NCI-H82 treated with DMSO at 0.1 percent for 48 hours (cell line): Measurements from ENCODE around the gene ARHGAP44.
A peak's percentile ranks its signal among the peaks of the same experiment; 100 is the strongest.

ENCODE experiments used
- DNase-seq: peaks from one replicate; lab custom pipeline; 2025; ENCODE audit not compliant: unreplicated experiment; lab: John Stamatoyannopoulos, UW

Gene ARHGAP44

GRCh38 chr17:12789481-12790248 is at the start of gene ARHGAP44:
Gene ARHGAP44, plus strand, starts transcription at chr17:12789498. Its CDS starts 341 bp downstream, at chr17:12789839.
- no peak for DNase-seq

- no peak for DNase-seq
These were observed 49.8 kb upstream of the ARHGAP44 start for GRCh38 chr17:12739500-12739899.

- no peak for DNase-seq
These were observed 46.3 kb upstream of the ARHGAP44 start for GRCh38 chr17:12743046-12743445.

DNA sequence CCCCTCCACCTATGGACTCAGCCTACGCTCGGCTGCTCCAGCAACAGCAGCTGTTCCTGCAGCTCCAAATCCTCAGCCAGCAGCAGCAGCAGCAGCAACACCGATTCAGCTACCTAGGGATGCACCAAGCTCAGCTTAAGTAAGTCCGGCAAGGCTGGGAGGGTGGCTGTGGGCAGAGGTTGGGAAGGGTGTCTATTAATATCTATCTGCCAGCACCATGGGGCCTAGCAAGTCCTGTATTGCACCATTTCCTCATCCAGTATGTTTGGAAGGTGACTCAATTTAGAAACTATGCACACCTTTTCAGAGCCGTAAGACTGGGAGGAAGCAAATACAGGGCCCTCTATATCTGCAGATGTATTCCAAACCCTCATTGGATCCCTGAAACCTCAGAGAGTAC is 45.0 kb upstream of the ARHGAP44 start:
- no peak for DNase-seq

GRCh38 chr17:12744786-12745185 is 44.5 kb upstream of the ARHGAP44 start:
- no peak for DNase-seq

- no peak for DNase-seq
These were observed 43.8 kb upstream of the ARHGAP44 start for GRCh38 chr17:12745486-12745885.

- no peak for DNase-seq
These were observed 32.5 kb upstream of the ARHGAP44 start for GRCh38 chr17:12756786-12757185.

GRCh38 chr17:12759090-12759489 is 30.2 kb upstream of the ARHGAP44 start:
- DNase-seq = no peak

DNA sequence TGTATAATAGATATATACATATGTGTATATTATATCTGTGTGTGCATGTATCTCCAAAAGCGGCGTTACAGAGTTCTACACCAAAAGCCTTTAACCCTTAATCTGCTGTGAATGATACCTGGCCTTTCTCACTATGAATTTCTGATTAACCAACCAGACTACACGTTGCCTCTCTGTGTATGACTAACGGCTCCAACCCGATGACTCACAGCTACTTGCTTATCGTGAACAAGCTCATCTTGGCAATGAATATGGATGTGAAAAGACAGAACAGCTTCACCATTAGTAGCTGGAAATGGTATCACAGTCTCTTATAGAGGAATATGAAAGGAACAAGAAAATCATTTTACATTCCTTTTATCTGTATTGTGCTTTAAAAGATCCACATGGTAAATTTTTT is 23.8 kb upstream of the ARHGAP44 start:
- DNase-seq = no peak

DNA sequence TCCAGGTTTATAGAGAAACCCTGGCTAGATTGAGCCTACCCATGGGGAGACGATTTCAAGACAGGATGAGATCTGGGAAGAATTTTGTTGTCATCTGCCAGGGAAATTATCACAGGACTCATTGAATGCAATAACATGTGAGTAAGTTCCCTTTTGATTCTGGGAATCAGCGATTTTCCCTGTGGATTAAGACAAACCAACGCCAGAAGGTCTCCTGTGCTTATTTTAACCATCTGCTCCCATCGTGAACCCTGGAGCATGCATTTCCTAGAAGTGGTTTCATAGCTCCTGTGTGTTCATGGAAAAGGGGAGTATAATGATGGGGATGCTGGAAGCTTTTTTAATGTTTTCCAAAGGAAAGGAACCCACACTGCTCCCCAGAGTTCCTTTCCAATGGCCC is 21.0 kb upstream of the ARHGAP44 start:
- no peak for DNase-seq

DNA sequence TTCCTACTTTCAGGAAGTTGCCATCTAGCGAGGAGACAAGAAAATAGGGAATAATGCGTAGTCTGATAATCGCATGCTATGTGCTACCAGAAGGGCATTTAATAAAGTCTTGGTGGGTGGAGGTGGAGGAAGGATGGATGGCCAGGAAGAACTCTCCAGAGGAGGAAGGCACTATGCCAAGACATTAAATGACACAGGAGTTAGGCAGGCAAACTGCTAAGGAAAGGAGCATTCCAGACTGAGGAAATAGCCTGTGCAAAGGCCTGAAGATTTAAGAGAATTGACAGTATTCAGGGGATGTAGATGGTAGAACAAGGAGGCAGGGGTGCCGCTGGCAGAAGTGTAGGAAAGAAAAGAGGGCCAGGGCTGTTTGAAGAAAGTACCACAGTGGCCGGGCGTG is 19.3 kb upstream of the ARHGAP44 start:
- no peak for DNase-seq

DNA sequence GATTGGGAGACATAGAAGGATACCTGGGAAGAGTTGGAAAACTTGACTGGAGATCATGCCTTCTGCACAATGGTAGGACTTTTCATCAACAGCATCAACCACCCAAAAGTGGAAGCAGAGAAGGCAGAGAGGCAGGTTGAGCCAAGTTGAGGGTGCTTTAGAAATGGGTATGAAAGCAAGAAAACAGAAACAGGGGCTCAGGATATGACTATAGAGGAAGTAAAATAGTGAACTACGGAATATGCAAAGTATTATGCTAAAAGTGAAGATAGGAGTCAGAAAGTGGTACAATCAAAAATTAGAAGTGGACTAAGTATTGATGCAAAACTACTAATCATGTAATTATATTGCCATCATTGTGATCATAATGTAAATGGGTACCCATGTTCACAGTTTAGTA is 16.1 kb upstream of the ARHGAP44 start:
- no peak for DNase-seq

GRCh38 chr17:12789075-12789480 is 220 bp upstream of the ARHGAP44 start:
- no peak for DNase-seq

GRCh38 chr17:12790249-12791106 is 1.2 kb downstream of the ARHGAP44 start:
- peak; percentile 12 for DNase-seq

DNA sequence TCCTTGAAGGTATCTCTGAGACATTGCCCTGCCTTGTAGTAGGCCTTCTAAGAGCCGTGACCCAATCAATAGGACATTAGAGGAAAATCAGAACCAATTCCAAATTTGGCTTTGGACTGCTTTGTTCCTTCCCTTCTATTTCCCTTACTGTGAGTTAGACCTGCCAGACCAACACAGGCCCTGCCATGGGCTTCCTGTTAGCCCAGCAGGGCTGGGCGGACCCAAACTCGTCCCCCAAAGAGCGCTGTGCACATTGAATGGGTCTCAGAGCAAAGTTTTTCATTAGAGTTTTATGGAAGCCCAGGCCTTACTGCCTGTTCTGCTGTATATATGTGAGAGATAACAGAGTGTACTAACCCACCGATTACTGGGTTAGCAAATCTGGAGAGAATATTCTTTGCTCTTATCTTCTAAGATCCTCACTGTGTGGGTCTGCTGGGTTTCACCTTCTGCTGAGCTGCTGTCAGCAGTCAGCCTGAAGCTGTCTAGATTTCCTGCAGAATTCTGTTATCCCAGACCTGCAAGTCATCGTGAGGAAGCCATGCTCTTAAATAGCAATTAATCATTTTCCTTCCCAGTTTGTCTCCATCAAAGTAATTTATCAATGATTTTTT is 5.7 kb downstream of the ARHGAP44 start:
- no peak for DNase-seq

- no peak for DNase-seq
These were observed 11.6 kb downstream of the ARHGAP44 start for GRCh38 chr17:12800855-12801365.

- DNase-seq = no peak
These were observed 17.3 kb downstream of the ARHGAP44 start for GRCh38 chr17:12806630-12807029.

DNA sequence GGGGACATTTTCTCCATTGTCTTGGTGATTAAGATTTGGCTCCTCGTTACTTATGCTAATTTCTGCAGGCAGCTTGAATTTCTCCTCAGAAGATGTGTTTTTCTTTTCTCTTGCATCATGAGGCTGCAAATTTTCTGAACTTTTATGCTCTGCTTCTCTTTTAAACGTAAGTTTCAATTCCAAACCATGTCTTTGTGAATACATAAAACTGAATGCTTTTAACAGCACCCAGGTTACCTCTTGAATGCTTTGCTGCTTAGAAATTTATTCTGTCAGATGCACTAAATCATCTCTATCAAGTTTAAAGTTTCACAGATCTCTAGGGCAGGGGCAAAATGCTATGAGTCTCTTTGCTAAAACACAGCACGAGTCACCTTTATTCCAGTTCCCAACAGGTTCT is 19.4 kb downstream of the ARHGAP44 start:
- DNase-seq = no peak

DNA sequence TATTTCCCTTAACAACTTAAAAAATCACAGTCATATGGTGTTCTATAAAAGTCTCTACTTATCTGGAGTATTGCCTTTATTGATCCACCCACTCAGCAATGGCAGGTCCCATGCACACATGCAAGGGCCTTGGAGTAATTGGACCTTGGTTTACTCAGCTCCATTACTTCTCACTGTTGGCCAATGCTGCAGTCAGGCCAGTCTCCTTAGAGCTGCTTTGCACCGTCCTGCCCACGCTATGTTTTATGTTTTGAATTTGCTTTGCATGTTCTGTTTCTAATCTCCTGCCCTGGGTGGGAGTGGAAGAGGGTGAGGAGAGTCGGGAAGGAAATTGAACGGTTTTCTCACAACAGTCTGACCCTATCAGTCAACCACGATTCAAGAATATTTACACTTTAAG is 23.6 kb downstream of the ARHGAP44 start:
- no peak for DNase-seq

DNA sequence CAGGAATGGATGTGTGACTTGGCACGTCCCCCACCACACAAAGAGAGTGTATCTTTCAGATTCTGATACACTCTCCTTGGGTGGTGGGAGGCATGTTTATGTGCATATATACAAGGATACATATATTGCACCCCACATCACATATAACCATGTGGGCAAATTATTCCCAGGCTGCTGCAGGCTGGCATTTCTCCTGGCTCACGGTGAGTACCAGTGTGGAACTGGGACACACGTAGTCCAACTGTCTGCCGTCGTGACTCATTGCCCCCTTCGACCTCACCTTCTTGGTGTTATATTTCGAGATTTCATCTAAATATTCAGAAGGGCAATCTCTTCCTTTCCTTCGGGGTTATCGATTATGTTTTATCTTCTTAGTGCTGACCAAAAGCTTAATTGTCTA is 24.4 kb downstream of the ARHGAP44 start:
- DNase-seq = no peak

DNA sequence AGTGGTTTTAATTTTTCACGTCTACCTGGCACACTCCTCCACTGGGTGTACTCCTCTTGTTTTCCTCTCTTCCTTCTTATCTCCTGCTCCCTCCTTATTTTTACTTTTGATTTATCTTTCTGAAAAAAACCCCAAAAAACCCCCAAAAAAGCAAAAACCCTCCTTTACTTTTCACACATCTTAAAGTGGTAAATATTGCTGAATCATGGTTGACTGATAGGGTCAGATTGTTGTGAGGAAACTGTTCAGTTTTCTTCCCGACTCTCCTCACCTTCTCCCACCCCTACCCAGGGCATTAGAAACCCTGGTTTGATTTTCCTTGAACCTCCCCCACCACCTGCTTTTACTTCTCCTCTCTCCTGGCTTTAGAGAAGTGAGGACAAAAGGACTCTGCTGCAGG is 25.4 kb downstream of the ARHGAP44 start:
- DNase-seq = no peak
